C4-2B (cell line): ENCODE measurements around the gene EI24.
"Not testable (repeated sequence)": the region's sequence is repeated elsewhere in the genome, so short reads cannot be mapped to it uniquely, and the experiment has no call there.

Source experiments
- H3K27ac ChIP-seq: fragments of 450-650 bp; 2 replicates; pipeline ENCODE4 v1.5.1; 2017
- CTCF ChIP-seq: fragments of 450-650 bp; conservative IDR thresholded peaks from 2 replicates; pipeline ENCODE4 v1.5.1; 2017; ENCODE audit warnings: mild to moderate bottlenecking
- ZFX ChIP-seq: fragments of 450-650 bp; IDR thresholded peaks from 2 replicates; pipeline ENCODE4 v1.6.1; 2017

Gene EI24

GRCh38 chr11:125568970-125569914, at the start of gene EI24:
Gene EI24, plus strand, starts transcription at chr11:125569477. Its CDS starts 3,051 bp downstream, at chr11:125572528.
- H3K27ac ChIP-seq, result peak within 1 kb of the TSS; percentile 88
- peak; percentile 95 for TF ChIP-seq ZFX
- peak; percentile 83 for TF ChIP-seq CTCF

- TF ChIP-seq CTCF (no peak), ZFX (no peak)
Observed at GRCh38 chr11:125519860-125520834, 49.1 kb upstream of the EI24 start.

GRCh38 chr11:125525303-125525702, 44.0 kb upstream of the EI24 start:
- no peak overlapping the region for H3K27ac ChIP-seq
- TF ChIP-seq CTCF, result no peak
- TF ChIP-seq ZFX, result no peak

More at GRCh38 chr11:125519860-125520834, 49.1 kb upstream of the EI24 start:
- no peak overlapping the region for H3K27ac ChIP-seq

- H3K27ac ChIP-seq, result no peak overlapping the region
- no peak for TF ChIP-seq ZFX
- TF ChIP-seq CTCF, result no peak
Observed at GRCh38 chr11:125532668-125533067, 36.6 kb upstream of the EI24 start.

GRCh38 chr11:125535585-125535984, 33.7 kb upstream of the EI24 start:
- TF ChIP-seq CTCF (no peak), ZFX (no peak)
- no peak overlapping the region for H3K27ac ChIP-seq

- not testable (repeated sequence) for H3K27ac ChIP-seq
Observed at GRCh38 chr11:125536834-125537233, 32.4 kb upstream of the EI24 start.

GRCh38 chr11:125542709-125543108, 26.6 kb upstream of the EI24 start:
- H3K27ac ChIP-seq, result no peak overlapping the region
- no peak for TF ChIP-seq ZFX
- TF ChIP-seq CTCF, result no peak
